Fibroblast of skin of right quadriceps (primary cell): ENCODE measurements around the gene SPRY1.
A peak's percentile ranks its signal among the peaks of the same experiment; 100 is the strongest.

Experiments
- DNase-seq: peaks from one replicate; pipeline ENCODE4 v3.0.0-alpha.2; 2013

The SPRY1 gene

DNA sequence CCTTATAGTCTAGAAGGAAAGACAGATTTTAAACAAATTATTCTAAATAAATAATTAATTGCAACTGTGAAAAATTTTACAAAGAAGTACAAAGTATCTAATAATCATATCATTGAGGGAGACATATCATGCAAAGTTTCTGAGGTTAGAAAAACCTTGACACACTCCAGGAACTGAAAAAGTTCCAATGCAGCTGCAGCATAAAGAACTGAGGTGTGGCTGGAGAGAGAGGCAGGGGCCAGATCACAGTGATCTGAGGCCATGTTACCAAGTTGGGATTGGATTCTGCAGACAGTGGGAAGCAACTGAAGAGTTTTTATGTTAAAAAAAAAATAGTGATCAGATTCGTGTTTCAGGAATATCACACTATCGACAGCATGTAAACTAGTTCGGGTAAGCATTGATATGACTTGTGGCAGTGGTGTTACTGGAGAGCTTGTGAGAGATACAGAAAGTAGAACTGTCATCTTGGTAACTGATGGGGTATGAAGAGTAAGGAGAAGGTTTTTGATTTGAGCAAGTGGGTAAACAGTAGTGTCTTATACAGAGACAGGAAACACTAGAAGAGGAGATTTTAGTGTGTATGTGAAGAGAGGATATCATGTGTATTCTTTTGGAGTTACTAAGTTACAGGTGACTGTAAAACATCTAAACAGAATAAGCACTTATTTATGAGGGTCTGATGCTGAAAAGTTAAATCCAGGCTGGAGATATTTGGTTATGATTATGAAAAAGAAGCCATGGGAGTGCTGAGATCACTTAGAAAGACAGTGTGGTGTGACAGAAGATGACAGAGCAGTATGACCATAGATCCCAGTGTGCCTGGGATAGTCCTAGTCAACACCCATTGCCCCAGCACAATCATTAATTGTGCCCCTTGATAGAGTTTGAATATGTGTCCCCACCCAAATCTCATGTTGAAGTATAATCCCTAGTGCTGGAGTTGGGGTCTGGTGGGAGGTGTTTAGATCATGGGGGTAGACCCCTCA, 15.6 kb upstream of the SPRY1 start:
- DNase-seq, result no peak

DNA sequence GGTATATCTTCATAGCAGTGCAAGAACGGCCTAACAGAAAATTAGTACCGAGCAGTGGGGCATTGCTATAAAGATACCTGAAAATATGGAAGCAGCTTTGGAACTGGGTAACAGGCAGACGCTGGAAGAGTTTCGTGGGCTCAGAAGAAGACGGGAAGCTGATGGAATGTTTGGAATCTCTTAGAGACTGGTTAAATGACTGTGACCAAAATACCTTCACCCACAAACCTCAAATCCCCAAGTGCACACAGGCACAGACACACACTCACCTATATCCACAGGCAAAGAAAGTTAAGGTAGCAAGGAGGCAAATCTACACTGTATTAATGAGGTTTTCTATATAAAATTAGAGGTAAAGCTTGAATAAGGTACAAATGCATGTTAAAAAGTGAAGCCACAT, 14.6 kb upstream of the SPRY1 start:
- DNase-seq, result peak; percentile 7

DNA sequence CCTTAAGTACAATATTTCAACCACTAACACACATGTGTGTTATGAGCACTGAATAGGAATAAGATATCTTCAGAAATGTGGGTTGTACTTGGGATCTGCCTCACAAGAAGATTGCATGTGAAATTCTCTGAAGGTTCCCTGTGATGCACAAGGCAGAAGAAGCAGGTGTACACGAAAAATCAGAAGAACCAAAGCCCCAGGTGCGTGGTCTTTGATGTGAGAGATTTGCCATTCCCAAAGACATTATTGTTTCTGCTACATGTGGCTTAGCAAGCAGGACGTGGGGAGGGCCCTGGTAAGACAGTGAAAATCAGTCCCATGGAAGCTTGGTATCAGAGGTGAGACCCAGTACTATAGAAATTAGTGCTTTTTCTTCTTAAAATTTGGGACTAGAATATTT, 13.0 kb upstream of the SPRY1 start:
- DNase-seq, result no peak

DNA sequence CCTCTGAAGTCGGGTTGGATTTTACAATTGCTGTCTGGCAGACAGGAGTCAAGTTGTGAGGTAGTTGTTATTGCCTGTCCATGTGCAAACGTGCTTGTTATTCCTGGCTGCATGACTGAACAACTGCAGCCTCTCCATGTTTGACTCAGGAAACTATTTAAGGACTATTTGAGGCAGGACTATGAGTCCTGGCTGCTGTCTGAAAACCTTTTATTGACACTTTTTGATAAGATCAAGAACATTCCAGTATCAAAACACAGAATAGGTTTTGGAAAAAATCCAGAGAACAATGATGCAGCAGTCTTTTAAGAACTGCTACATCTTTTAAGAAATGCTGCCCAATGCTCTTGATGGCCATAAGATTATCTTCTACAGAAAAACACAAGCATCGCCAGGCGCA, 10.0 kb upstream of the SPRY1 start:
- peak; percentile 4 for DNase-seq

DNA sequence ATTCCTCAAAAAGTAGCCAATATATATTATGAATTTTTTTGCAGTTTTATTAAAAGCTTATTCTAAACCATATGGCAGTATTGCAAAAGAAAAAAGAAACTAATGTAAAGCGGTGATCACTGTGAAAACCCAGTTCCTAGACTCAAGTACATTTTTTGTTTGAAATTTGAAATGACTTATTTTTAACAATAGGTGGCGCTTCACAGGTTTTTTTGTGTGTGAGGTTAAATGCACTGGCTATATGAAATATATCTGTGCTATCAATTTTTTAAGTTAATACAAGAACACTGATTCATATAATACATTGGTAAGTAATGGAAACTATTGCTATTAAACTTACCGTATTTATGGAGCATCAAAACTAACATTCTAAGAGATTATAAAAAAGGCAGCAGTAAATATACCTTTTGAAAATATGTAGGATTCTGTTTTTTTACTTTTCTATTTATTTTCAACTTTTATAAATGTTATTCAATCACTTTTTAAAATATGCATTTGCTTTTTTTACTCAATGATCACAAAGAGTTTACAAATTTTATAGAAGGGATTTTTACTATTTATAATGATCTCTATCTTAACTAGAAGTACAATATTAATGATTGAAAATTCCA, 5.6 kb upstream of the SPRY1 start:
- peak; percentile 22 for DNase-seq

DNA sequence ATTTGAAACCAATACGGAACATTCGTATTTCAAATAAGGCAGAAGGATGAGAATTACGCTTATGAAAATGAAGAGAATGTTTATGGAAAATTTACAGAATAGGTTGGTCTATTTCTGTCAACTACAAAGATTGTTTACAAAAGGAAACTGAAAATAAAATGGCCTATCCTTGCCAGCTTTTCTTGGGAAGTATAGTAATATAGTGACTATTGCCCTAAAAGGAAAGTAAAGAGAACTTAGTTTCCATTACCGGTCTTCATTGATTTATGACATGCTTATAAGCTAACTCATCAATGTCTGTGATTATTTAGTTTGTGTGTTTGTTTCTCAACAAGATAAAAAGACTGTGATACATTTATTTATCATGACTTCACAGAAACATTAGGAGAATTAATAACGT, 2.9 kb upstream of the SPRY1 start:
- no peak for DNase-seq

DNA sequence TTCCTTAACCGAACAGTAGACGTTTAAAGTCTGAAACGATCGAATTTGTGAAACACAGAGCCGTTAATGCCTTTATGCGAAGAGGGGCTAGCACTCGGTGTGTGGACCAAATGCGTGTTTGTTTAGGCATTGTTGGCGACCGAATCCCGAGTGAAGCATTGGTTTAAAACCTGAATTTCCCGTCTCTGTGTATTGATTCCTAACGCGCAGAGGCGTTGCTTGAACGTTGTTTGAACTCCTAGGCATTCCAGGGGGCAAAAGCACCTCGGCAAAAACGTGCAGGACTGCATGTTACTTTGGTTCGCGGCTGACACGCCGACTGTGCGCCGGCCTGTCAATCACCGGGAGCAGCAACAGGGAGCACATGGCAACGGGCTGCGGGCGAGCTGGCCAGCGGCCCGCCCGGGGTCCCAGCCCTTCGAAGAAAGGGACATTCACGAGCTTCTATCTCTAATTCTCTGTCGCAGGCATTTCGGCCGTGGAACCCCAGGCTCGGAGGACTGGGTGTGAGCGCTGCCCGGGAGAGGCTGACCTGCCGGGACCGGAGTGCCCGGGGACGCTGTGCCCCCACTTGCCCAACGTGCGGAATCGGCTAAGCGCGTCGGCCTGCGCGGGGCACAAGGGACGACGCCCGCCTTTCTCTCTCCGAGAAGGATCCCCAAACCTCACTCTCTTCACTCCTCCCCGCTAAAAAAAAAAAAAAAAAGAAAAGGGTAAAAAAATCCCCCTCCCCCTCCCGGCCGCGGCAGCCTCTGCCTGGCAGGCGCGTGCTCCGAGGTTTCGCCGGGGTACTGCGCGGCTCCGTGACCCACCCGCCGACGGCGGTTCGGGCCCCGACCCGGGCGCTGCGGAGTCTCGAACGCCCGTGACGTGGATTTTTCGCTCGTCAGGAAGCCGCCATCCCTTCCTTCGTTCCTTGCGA, 810 bp downstream of the SPRY1 start:
- DNase-seq, result peak; percentile 28

DNA sequence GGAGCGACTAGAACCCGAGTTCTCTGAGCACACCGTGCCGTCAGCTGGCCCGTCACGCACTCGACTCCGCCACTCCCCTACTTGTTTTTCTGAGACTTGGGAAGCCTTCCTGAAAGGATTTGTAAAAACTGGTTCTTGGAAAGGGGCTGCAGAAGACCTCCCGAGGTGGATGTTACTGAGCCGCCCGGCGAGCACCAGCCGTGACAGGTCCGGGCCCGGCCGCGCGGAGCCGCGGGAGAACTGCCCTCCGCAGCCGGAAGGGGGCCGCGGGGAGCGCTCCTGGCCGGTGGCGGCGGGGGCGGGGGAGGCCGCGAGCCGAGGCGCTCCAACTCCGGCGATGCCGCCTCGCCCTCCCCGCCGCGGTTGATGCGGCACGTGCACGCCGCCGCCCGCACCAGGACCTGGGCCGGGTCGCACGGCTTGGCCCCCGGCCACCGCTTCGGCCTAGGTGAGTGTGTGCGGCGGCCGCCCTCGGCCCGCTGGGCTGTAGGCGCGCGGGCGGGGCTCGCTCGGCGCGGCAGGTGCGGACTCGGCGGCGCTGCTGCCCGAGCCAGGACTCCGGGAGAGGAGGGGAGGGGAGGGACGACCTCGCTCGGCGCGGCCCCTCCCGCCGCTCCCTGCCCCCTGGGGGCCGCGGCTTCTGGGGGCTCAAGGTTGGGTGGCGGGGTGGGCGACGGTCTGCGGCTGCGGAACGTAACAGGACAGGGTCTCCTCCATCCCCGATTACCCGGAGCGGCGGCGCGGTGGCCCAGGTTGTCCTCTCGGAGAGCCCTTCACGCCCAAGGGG, 1.7 kb downstream of the SPRY1 start:
- DNase-seq, result peak; percentile 50

DNA sequence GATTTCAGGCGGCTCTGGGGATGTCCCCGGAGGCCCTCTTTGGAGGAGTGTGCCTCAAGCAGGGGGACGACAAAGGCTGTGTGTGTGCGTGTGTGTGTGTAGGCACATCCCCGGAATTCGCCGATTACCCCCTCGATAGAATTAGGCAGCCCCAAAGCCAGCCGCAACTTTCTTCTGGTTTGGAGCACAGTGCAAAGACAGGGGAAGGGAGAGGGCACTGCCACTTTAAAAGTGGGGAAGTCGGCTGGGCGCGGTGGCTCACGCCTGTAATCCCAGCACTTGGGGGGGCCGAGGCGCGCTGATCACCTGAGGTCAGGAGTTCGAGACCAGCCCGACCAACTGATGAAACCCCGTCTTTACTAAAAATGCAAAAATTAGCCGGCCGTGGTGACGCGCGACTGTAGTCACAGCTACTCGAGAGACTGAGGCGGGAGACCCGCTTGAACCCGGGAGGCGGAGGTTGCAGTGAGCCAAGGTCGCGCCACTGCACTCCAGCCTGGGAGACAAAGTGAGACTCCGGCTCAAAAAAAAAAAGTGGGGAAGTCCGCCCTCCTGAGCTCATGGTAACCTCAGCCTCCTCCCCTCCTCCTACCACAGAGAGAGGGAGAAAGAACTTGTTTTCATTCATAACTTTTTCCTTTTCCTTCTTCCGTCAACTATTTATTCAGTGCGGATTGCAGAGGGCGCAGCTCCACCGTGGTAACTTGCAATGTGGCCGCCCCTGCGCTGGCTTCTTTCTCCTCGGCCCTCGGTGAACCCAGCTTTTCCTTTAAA, 2.4 kb downstream of the SPRY1 start:
- DNase-seq, result peak; percentile 58

DNA sequence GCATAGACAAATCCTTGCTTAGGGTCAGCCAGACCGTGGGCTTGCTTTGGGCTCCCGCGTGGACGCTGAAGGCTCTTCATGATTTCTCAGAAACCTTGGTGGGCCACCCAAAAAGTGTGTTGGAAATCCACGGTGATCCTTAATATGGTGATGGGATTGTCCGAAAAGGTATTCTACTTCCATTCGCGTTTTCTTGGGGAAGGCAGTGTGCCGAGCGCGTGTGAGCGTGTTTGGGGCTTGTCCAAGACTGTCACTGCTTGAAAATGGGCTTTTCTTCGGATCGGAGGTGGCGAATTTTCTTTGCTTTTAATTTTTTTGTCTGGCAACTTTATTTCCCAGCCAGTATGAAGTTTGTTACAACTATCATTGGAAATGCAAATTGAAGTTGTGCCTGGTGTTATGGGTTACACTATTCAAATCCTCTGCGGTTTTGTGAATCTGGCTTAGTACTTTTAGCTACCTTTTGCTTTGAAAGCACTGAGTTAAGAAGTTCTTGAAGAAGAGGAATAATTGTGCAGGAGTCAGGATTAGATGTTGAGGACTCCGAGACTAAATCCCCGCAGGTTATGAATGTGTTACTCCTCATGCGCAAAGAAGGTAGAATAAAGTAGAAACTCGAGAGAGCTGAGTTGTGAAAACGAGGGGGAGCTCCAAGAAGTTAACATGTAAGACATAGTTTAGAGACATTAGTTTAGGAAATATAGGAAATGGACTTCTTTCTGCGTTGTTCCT, 3.2 kb downstream of the SPRY1 start:
- DNase-seq, result no peak

DNA sequence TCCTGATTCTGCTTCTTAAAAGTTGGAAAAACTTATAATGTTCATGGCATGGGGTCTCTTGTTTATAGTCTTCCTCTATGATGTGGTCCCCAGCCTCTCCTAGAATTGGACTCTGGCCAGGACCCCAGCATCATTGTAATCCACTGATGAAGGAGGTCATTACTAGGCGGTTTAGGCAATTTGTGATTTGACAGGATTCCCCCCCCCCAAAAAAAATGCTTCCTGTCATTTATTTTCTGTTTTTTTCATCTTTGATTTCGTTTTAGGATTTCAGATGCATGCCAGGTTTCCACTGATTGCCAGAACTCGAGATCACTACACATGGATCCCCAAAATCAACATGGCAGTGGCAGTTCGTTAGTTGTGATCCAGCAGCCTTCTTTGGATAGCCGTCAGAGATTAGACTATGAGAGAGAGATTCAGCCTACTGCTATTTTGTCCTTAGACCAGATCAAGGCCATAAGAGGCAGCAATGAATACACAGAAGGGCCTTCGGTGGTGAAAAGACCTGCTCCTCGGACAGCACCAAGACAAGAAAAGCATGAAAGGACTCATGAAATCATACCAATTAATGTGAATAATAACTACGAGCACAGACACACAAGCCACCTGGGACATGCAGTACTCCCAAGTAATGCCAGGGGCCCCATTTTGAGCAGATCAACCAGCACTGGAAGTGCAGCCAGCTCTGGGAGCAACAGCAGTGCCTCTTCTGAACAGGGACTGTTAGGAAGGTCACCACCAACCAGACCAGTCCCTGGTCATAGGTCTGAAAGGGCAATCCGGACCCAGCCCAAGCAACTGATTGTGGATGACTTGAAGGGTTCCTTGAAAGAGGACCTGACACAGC, 4.9 kb downstream of the SPRY1 start:
- no peak for DNase-seq

DNA sequence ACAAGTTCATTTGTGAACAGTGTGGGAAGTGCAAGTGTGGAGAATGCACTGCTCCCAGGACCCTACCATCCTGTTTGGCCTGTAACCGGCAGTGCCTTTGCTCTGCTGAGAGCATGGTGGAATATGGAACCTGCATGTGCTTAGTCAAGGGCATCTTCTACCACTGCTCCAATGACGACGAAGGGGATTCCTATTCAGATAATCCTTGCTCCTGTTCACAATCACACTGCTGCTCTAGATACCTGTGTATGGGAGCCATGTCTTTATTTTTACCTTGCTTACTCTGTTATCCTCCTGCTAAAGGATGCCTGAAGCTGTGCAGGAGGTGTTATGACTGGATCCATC, 5.5 kb downstream of the SPRY1 start:
- DNase-seq, result no peak

DNA sequence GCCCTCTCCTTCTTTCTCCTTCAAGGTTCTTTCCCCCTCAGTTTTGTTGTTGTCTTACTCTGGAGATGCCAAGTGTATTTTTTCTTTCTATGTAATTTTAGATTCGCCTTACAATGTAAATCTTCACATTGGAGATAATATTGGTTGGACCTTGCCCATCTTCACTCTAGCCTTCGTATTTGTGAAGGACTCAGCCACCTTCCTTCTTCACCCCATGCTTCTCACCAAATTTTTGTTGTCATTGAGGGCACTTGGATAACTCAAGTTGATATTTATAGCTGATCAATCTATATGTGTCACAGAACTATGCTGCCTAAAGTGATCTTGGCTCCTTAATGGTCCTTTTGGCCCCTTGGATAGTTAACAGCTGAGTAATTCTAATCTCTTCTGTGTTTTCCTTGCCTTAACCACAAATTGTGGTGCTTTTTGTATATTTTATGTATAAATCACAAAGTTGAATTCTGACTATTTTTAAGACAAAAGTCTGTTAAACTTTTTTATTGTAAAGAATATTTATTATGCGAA, 6.5 kb downstream of the SPRY1 start:
- DNase-seq, result no peak

DNA sequence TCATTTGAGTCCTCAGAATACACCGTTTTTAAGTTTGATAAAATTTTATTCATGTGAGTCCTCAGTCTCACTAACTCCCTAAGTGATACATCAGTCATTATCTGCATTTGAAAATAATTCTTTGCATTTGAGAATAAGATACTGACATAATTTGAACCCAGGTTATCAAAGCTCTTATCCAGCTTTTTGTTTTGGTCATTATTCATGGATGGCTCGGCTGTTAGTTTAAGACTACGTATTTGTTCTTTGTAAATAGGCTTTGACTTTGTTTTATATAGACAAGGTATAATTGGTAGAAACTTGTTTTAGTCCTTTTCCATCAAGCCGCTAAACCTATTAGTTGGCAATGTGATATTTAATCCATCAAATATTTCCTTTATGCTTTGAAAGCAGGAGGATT, 7.9 kb downstream of the SPRY1 start:
- no peak for DNase-seq

DNA sequence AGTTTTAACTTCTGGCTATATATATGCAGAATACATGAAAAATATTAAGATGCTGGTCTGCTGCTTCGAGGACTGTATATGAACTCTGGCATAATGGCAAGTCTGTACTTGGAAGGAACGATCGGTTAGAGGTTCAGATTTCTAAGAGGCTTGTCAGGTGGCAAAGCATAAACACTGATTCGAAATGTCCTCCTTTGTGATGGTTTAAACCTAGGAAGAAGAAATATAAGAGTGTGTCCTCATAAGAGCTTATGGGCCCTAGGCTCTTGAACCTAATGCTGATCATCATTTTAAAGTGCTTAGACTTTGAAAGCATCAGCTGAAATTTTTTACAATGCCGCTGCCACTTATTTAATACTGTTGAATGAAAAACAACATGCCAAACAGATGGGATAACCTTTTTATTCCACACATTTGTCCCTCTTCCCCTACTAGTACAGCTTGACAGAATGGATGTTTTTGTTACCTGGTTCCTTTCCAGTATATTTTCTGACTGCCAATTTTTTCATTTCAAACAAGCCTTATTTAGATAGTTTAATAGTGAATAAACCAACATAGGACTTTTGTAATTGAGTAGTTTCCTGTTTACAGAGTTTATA, 8.8 kb downstream of the SPRY1 start:
- DNase-seq, result no peak

DNA sequence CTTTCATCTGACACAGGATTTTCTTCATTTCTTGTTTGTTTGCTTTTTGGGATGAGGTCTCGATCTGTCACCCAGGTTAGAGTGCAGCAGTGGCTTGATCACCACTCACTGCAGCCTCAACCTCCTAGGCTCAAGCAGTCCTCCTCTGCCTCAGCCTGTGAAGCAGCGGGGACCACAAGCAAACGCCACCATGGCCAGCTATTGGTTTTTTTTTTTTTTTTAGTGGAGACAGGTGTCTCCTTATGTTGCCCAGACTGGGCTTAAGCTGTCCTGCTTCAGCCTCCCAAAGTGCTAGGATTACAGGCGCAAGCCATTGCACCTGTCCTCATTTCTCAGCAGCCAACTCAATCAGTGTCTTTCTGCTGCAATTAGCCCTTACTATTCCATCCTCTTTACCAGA, 10.3 kb downstream of the SPRY1 start:
- DNase-seq, result no peak

DNA sequence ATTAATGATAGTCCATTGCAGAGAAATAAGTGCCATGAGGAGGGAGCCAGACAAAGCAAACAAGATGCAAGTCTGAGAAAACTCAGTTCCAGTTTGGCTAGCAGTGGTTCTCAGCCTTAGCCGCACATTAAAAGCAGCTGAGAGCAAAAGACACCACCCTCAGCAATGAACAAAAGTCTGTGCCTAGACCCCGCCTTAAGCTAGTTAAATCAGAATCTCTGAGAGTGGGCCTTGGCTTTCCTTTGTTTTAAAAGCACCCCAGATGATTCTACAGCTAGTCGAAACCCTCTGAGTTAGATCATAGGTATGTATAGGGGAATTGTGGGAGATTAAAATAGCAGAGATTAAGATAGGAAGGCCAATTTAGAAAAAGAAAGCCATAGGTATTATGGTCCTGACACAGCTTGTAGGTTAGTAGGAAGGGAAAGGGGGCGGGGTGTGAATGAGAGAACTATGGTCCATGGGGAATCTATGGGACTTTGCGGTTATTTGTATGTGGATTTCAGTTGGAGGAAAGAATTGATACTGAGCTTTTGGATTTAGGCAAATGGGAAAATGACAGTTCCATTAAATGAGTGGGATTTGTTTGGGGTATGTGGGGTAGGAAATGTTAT, 12.0 kb downstream of the SPRY1 start:
- DNase-seq, result no peak

DNA sequence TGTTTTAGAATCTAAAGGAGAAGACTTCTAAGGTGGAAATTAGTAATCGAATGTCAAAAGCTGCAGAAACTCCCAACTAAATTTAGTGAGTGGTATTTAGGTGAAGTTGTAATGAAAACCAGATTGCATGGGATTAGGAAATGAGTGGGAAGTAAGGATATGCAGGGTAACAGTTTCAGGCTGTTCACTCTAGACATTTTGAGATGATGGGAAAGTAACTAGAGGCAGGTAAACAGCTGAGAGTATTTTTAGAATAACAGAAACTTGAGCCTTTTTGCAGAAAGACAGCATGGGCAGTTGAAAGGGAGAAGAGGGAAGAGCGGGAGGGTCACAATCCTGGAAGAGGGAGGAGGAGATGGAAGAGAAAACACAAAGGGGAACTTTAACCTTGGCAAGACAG, 12.7 kb downstream of the SPRY1 start:
- DNase-seq, result peak; percentile 15

DNA sequence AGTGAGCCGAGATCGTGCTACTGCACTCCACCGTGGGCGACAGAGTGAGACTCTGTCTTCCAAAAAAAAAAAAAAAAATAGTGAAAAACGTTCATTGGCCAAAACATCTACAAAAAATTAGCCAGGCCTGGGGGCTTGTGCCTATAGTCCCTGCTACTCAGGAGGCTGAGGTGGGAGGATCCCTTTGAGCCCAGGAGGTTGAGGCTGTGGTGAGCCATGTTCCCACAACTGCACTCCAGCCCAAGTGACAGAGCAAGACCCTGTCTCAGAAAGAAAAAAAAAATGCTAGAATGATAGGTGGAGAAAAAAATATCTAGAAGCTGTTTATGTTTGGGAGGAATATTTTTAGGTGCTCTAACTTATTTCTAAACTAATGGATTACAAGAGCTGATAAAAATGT, 14.9 kb downstream of the SPRY1 start:
- DNase-seq, result no peak
